DND-41 (cell line): ENCODE data around the gene CDKN2B.
A peak's percentile ranks its signal among the peaks of the same experiment; 100 is the strongest.

Source experiments
- ATAC-seq: fragments of 200-7000 bp; cut with Tn5 transposase; 3 replicates; pipeline ENCODE4 v1.9.1; 2021; ENCODE audit warnings: low read depth; ENCODE audit not compliant: insufficient read depth
- DNase-seq: peaks from one replicate; pipeline ENCODE4 v3.0.0-alpha.2; 2020
- H2AFZ ChIP-seq: 2 replicates; pipeline ENCODE4 v1.6.0; 2012; ENCODE audit warnings: low read depth, low read length
- H3K27ac ChIP-seq: 2 replicates; pipeline ENCODE4 v1.5.1; 2012; ENCODE audit warnings: low read length, inconsistent platforms
- H3K27me3 ChIP-seq: fragments of 200-600 bp; sonication (generic); 2 replicates; pipeline ENCODE4 v1.6.0; 2012; ENCODE audit warnings: low read length, mild to moderate bottlenecking, inconsistent platforms; ENCODE audit not compliant: insufficient read depth, poor library complexity
- H3K36me3 ChIP-seq: 2 replicates; pipeline ENCODE4 v1.5.1; 2012; ENCODE audit warnings: low read length, inconsistent platforms; ENCODE audit not compliant: insufficient read depth
- H3K4me1 ChIP-seq: 2 replicates; pipeline ENCODE4 v1.5.1; 2012; ENCODE audit warnings: mild to moderate bottlenecking, low read length; ENCODE audit not compliant: insufficient read depth
- H3K4me2 ChIP-seq: 2 replicates; pipeline ENCODE4 v1.6.0; 2012; ENCODE audit warnings: mild to moderate bottlenecking, moderate library complexity, low read length, inconsistent platforms; ENCODE audit not compliant: insufficient read depth
- H3K4me3 ChIP-seq, 2 experiments: fragments of 200-600 bp in 1 of 2; shearing (Covaris generic) in 1 of 2; 2 replicates each; pipeline ENCODE4 v1.5.1; 2012 to 2016; ENCODE audit warnings: inconsistent platforms in 2 of 2, low read length in 2 of 2, mild to moderate bottlenecking in 2 of 2, low read depth in 1 of 2, moderate library complexity in 1 of 2
- H3K79me2 ChIP-seq: 2 replicates; pipeline ENCODE4 v1.6.0; 2012; ENCODE audit warnings: low read length, inconsistent platforms; ENCODE audit not compliant: insufficient read depth
- H3K9ac ChIP-seq: 2 replicates; pipeline ENCODE4 v1.6.0; 2012; ENCODE audit warnings: low read depth, mild to moderate bottlenecking, inconsistent platforms, low read length, moderate library complexity
- H3K9me3 ChIP-seq: 2 replicates; pipeline ENCODE4 v1.5.1; 2012; ENCODE audit warnings: low read length, moderate library complexity, mild to moderate bottlenecking, inconsistent platforms; ENCODE audit not compliant: insufficient read depth, severe bottlenecking
- H4K20me1 ChIP-seq: 2 replicates; pipeline ENCODE4 v1.6.0; 2012; ENCODE audit warnings: low read length; ENCODE audit not compliant: insufficient read depth
- CTCF ChIP-seq: IDR thresholded peaks from 2 replicates; pipeline ENCODE4 v1.5.1; 2012; ENCODE audit warnings: borderline replicate concordance, low read length, moderate library complexity, mild to moderate bottlenecking; ENCODE audit not compliant: poor library complexity, severe bottlenecking; ENCODE audit errors: extremely low read depth
- EZH2 ChIP-seq: IDR thresholded peaks from 3 replicates; pipeline ENCODE4 v1.6.1; 2012; ENCODE audit warnings: borderline replicate concordance, low read depth, mild to moderate bottlenecking, moderate library complexity, low read length, inconsistent platforms; ENCODE audit not compliant: severe bottlenecking

CDKN2B gene

GRCh38 chr9:21995666-21996398 is 13.3 kb downstream of the CDKN2B start:
- peaks cover 30% of the 10 kb centered on the region for H3K36me3 ChIP-seq
- H3K27me3 ChIP-seq, result no peaks in the 10 kb centered on the region
- peak overlapping the region; percentile 53 to 71 for H3K4me3 ChIP-seq
- H3K4me2 ChIP-seq, result peak overlapping the region; percentile 66
- H3K9me3 ChIP-seq, result no peaks in the 10 kb centered on the region
- DNase-seq (peak; percentile 61), ATAC-seq (no peak)
- peaks cover 97% of the 10 kb centered on the region for H3K79me2 ChIP-seq
- peak overlapping the region; percentile 97 for H3K9ac ChIP-seq
- no peak for TF ChIP-seq CTCF
- TF ChIP-seq EZH2, result no peak
- peaks cover 57% of the 10 kb centered on the region for H3K4me1 ChIP-seq
- peak overlapping the region; percentile 99 for H3K27ac ChIP-seq
- peaks cover 16% of the 10 kb centered on the region; the same call in 1 of the 2 replicates for H4K20me1 ChIP-seq
- peak overlapping the region; percentile 64 for H2AFZ ChIP-seq

- peaks cover 97% of the 10 kb centered on the region for H3K79me2 ChIP-seq
- peak overlapping the region; percentile 53 to 71 for H3K4me3 ChIP-seq
- H3K27me3 ChIP-seq, result no peaks in the 10 kb centered on the region
- H3K4me1 ChIP-seq, result peaks cover 57% of the 10 kb centered on the region
- TF ChIP-seq EZH2 (no peak), CTCF (no peak)
- H3K4me2 ChIP-seq, result peak overlapping the region; percentile 66
- H4K20me1 ChIP-seq, result peaks cover 18% of the 10 kb centered on the region; the same call in 1 of the 2 replicates
- H3K9ac ChIP-seq, result peak overlapping the region; percentile 97
- H2AFZ ChIP-seq, result peak overlapping the region; percentile 64
- H3K27ac ChIP-seq, result peak overlapping the region; percentile 99
- H3K9me3 ChIP-seq, result no peaks in the 10 kb centered on the region
- ATAC-seq (peak; percentile 60), DNase-seq (peak; percentile 90)
- H3K36me3 ChIP-seq, result peaks cover 36% of the 10 kb centered on the region
Observed at GRCh38 chr9:21995006-21995665, 14.0 kb downstream of the CDKN2B start.

GRCh38 chr9:21994556-21995005 is 14.5 kb downstream of the CDKN2B start, which contains the start of gene CDKN2B-AS1:
CDKN2B-AS1 (plus strand) TSS chr9:21994791.
- H3K79me2 ChIP-seq, result peaks cover 97% of the 10 kb centered on the region
- peak within 1 kb of the TSS; percentile 97 for H3K9ac ChIP-seq
- peaks cover 41% of the 10 kb centered on the region for H3K36me3 ChIP-seq

More at GRCh38 chr9:21994556-21995005, 14.5 kb downstream of the CDKN2B start, which contains the start of gene CDKN2B-AS1:
- peak; percentile 91 for DNase-seq
- peaks cover 23% of the 10 kb centered on the region; the same call in 1 of the 2 replicates for H4K20me1 ChIP-seq
- H3K4me2 ChIP-seq, result peak within 1 kb of the TSS; percentile 74
- peak within 1 kb of the TSS; percentile 99 for H3K27ac ChIP-seq
- H3K27me3 ChIP-seq, result no peaks in the 10 kb centered on the region
- peak; percentile 69 for ATAC-seq
- H2AFZ ChIP-seq, result peak within 1 kb of the TSS; percentile 64
- peak within 1 kb of the TSS; percentile 53 to 71 for H3K4me3 ChIP-seq
- H3K4me1 ChIP-seq, result peaks cover 57% of the 10 kb centered on the region
- no peaks in the 10 kb centered on the region for H3K9me3 ChIP-seq
- TF ChIP-seq EZH2, result no peak
- peak; percentile 20 for TF ChIP-seq CTCF
